Measurements from ENCODE around the gene KLF11.

- TF ChIP-seq BHLHE40 (IDR thresholded peaks at IDR 0.05; ENCODE audit: borderline replicate concordance): no peak
- no peak for TF ChIP-seq NFRKB (IDR thresholded peaks at IDR 0.05)
- no peak for TF ChIP-seq FOXM1 (IDR thresholded peaks at IDR 0.05; ENCODE audit: borderline replicate concordance)
- TF ChIP-seq SP1 (IDR thresholded peaks at IDR 0.05): no peak
- no peak for TF ChIP-seq FOXK2 (IDR thresholded peaks at IDR 0.05)
- TF ChIP-seq HDGF (IDR thresholded peaks at IDR 0.05; ENCODE audit: borderline replicate concordance): no peak
- no peak for TF ChIP-seq ELF4 (IDR thresholded peaks at IDR 0.05)
- TF ChIP-seq CTBP1 (IDR thresholded peaks at IDR 0.05; ENCODE audit: borderline replicate concordance): no peak
- no peak for TF ChIP-seq SUZ12 (IDR thresholded peaks at IDR 0.05)
- TF ChIP-seq PKNOX1 (IDR thresholded peaks at IDR 0.05): no peak
Observed at GRCh38 chr2:10075101-10075500, 31.8 kb downstream of the KLF11 start.

Measured in HEK293T (cell line).